Amygdala (tissue), 56 donors: ENCODE results near the gene TCF4.
A peak's percentile ranks its signal among the peaks of the same experiment; 100 is the strongest.

Experiments
- DNase-seq, 56 donors: peaks; one replicate each; lab custom pipeline; 2025; lab: John Stamatoyannopoulos, UW

Gene TCF4

GRCh38 chr18:55419947-55420664 lies 167.9 kb downstream of the TCF4 start:
- peak in 4 of 56 donors; percentile 21 to 35 (median 23) for DNase-seq

GRCh38 chr18:55419132-55419946 lies 168.7 kb downstream of the TCF4 start:
- DNase-seq, result peak in 1 of 56 donors; percentile 7

- DNase-seq, result no peak
Measured at GRCh38 chr18:55418439-55418838, 169.6 kb downstream of the TCF4 start.

- peak in 1 of 56 donors; percentile 18 for DNase-seq
Measured at GRCh38 chr18:55416791-55417190, 171.2 kb downstream of the TCF4 start.

GRCh38 chr18:55415258-55415871 lies 172.6 kb downstream of the TCF4 start:
- DNase-seq, result peak in 51 of 56 donors; percentile 12 to 93 (median 62)

GRCh38 chr18:55414475-55414874 lies 173.5 kb downstream of the TCF4 start:
- no peak for DNase-seq

- no peak for DNase-seq
Measured at GRCh38 chr18:55413474-55413873, 174.5 kb downstream of the TCF4 start.

GRCh38 chr18:55407774-55408535 lies 180.0 kb downstream of the TCF4 start:
- peak in 4 of 56 donors; percentile 14 to 57 (median 40) for DNase-seq

- peak in 7 of 56 donors; percentile 17 to 49 (median 27) for DNase-seq
Measured at GRCh38 chr18:55407191-55407590, 180.8 kb downstream of the TCF4 start.

GRCh38 chr18:55406451-55406991 lies 181.5 kb downstream of the TCF4 start:
- peak in 39 of 56 donors; percentile 14 to 78 (median 48) for DNase-seq

- DNase-seq, result peak in 50 of 56 donors; percentile 17 to 92 (median 72)
Measured at GRCh38 chr18:55405893-55406406, 182.0 kb downstream of the TCF4 start.

- DNase-seq, result no peak
Measured at GRCh38 chr18:55405475-55405874, 182.5 kb downstream of the TCF4 start.

GRCh38 chr18:55404832-55405465 lies 183.0 kb downstream of the TCF4 start:
- no peak for DNase-seq

- no peak for DNase-seq
Measured at GRCh38 chr18:55404136-55404830, 183.7 kb downstream of the TCF4 start.

- DNase-seq, result peak in 1 of 56 donors; percentile 40
Measured at GRCh38 chr18:55403421-55403949, 184.5 kb downstream of the TCF4 start.

GRCh38 chr18:55402731-55403405 lies 185.1 kb downstream of the TCF4 start:
- DNase-seq, result no peak

GRCh38 chr18:55401638-55402191 lies 186.3 kb downstream of the TCF4 start:
- DNase-seq, result peak in 15 of 56 donors; percentile 9 to 72 (median 47)
